Daoy (cell line): ENCODE results near the gene XRCC4. TPM values are rescaled to one million over a fixed set of nuclear protein-coding genes. Genes with fewer than 3 reads are reported as not detected.

Experiments
- DNase-seq: peaks from one replicate; pipeline ENCODE4 v3.0.0-alpha.2; 2015; ENCODE audit warnings: low read depth
- total RNA-seq: library from RNA; depleted of rRNA; stranded (reverse); fragments of >200 nt; shearing (Covaris generic); gene quantifications from 2 replicates; pipeline ENCODE4 v1.2.3, GENCODE V29; 2014; rRNA removed

Gene XRCC4
- total RNA-seq, 1 experiment from 2014 or later = 27.1 TPM

DNA sequence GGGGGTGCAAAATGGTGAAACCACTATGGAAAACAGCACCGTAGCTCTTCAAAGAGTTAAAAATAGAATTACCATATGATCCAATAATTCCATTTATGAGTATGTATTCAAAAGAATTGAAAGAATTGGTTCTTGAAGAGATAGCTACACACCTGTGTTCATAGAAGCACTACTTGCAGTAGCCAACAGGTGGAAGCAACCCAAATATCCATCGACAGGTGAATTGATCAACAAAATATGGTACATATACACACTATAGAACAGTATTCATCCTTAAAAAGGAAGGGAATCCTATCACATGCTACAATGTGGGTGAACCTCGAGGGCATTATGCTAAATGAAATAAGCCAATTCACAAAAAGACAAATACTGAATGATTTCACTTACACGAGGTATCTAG is 308.5 kb downstream of the XRCC4 start:
- DNase-seq = no peak

DNA sequence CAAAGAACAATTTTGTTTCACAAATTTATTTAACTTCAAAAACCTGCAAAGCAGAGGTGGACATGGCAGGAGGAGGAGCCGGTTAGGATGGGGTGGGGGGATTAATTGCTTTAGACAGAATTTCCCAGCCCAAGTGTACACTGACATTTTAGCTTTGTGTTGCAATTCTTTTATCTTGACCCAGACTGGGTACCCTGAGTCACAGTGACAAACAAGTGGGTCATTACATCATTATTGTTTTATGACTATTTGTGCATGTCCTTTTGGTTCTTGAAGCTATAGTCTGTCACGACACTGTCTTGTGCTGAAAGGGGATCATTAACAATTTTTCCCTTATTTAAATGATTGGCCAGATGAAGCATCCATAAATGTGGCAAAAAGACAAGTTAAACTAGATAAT is 309.7 kb downstream of the XRCC4 start:
- no peak for DNase-seq

DNA sequence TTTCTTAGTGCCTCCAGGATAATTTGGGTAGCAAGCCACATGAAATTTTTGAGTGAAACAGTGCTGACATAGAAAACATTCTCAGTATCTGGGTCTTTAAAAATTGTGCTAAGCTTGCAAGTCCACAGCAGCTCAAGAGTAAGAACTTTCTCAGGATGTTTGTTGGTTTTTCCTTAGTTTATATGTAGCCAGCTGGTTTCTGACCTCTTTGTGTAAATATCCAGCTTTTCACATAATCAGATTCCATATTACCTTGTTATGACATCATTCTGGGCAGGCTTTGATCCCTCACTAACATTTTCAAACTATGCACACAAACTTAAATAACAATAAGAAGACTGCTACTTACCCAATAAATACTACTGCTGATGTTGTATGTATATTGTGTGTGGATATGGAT is 311.3 kb downstream of the XRCC4 start:
- no peak for DNase-seq

DNA sequence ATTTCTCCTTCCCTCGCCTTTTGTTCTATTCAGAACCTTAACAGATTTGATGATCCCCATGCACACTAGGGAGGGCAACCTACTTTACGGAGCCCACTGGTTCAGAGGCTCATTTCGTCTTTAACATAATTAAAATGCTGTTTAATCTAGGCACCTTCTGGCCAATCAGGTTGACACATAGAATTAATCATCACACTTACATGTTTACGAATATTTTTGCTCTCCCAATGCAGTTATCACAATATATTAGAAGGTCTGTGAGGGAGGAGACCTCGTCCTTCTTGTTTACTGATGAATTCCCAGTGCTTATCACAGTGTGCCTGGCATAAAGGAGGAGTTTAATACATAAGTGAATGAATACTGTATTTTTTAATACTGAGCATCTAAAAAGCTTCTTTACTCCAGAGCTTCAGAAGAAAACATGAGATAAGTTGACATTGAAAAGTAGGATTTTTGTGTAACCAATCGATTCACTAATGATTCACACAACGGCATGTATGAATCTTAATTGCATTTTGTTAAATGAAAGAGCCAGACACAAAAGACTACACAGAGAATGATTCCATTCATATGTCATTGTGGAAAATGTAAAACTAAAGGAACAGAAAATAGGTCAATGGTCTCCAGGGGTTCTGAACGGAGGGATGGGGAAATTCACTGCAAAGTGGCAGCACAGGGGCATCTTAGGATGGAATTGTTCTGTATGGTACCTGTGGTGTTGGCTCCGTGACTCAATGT is 315.6 kb downstream of the XRCC4 start:
- no peak for DNase-seq

DNA sequence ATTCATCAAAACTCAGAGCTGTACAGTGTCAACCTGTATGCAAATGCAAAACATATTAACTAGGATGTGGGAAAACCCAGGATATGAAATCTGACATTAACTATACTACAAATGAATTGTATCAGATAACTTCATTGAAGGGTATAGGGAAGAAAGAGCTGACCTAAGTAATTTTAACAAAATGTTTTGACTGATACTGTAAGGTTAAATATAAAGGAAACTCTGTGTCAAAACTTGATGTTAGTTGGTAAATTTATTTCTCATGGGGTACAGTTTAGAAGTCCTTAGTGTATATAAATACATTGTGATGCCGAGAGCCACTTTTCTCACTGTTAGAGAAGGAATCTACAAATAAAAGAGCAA is 316.1 kb downstream of the XRCC4 start:
- DNase-seq = no peak

DNA sequence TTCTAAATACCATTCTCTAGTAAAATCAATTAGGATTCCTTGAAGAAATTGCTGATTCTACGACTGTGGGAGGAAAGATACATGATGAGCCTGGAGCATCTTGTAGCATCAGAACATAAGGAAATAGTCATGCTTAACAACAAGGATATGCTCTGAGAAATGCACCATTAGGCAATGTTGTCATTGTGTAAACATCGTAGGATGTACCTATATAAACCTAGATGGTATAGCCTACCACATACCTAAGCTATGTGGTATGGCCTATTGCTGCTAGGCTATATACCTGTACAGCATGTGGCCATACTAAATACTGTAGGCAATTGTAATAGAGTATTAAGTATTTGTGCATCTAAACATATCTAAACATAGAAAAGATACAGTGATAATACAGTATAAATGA is 316.8 kb downstream of the XRCC4 start:
- DNase-seq = no peak

DNA sequence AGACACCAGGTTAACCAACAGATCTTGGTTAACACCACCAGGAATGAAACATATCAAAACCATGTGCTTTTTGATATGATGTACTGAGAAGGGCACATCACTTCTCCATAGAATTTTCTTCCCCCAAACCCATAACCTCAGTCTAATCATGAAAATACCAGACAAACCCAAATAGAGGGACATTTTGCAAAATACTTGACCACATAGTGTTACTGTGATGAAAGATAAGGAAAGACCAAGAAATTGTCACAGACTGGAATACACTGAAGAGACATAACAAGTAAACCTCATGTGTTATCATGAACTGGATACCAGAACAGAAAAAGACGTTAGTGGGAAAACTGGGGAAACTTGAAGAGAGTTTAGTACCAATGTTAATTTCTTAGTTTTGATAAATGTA is 319.3 kb downstream of the XRCC4 start:
- DNase-seq = no peak

DNA sequence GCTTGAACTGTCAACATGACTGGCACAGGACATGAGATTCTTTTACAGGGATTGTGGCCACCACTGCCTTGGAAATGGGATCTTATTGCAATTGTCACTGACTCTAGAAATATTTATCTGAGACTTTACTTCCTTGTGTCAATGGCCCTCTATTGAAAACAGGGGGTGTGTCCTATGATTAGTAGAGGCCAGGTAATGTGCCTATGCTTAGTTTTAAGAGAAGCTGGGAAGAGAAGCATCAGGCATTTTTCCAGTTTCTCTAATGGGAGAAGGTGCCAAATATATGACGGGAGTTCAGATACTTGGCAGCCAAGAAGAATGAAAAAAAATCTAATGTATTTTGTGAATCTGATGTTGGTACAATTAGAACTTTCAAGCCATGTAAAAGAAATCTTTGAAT is 320.3 kb downstream of the XRCC4 start:
- no peak for DNase-seq

DNA sequence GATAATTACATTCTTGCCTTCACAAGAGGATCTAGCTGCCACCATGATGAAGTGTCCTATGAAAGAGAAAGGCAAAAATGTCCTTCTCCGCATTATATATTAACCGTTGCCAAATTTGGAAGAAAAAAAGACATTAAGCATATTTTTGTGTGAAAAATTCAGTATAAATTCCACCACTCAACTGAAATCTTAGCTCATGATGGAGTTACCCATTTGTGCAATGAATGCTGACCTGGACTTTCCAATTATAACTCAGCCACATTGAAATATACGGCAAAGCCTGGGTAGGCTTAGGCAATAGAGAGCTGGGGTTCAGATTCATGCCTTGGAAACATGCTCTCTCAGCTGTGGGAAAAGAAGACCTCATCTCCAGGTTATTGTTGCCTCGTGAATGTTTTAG is 322.9 kb downstream of the XRCC4 start:
- DNase-seq = no peak

DNA sequence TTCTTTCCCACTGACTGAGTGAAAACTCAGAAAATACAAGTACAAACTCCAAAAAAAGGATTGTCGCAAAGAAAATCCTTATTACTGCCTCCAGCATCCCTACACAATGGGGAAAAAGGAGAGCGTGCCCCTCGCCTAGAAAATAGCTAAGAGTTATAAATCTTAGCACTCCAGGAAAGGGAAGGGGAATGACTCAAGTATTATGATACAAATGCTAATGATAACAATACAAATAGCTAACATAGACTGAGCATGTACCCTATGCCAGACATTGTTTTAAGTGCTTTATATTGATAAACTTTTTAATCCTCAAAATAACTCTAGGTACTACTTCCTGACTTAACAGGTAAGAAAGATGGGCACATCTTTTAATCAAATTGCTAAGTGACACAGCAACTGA is 323.4 kb downstream of the XRCC4 start:
- no peak for DNase-seq

DNA sequence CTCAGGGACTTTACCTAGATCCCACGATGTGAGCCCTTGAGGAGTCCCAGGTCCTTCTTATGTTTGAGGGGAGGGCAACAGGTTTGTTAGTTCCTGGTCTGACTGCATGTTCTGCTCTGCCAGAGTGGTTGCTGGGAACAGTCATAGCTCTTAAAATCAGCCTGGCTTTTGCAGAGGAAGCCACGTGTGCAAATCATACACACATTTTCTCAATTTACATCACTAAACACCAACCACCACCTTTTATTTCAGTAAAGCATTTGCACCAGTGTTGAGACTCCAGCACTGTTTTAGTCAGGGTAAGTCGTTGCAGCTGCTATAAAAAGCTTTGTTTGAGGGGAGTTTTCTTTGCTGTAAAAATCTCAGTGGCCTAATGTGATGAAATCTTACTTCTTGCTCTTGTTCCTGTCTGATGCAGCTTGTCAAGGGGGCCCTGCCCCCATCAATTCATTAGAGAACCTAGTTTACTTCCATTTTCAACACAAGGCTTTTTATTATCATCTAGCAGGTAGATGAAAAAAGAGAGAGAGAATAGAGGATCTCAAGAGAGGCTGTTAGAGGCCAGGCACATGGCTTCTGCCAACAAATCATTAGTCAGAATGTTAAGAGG is 323.9 kb downstream of the XRCC4 start:
- no peak for DNase-seq

DNA sequence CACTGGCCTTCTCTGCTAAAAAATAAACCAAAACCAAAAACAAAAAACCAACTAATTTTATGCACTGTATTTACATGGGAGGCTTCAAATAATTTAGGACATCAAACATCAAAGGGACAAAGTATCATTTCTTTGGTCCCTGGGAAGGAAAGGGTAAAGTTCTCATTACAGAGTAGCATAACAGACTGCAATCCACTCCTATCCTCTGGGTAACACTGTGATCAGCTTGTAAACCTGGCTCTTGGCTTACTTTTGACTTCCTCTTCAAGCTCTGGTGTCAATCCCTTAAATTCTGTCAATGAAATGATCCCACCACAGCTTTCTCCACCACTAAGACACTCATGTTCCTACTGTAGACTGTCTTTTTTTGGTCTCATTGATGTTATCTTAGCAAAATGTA is 324.4 kb downstream of the XRCC4 start:
- no peak for DNase-seq

Other genes starting within 250 kb of the XRCC4 start
- gene TMEM167A, start 153 bp upstream of the XRCC4 start, total RNA-seq = 112 and 197 TPM in 2 replicates